AG09319 (cell line): Measurements from ENCODE around the gene DMKN.

ENCODE experiments used
- DNase-seq: peaks from one replicate; pipeline ENCODE4 v3.0.0-alpha.2; 2010; ENCODE audit warnings: low read depth; ENCODE audit errors: extremely low read depth
- TF ChIP-seq, protein P1 (sequence below): IDR thresholded peaks from 2 replicates; pipeline ENCODE4 v1.5.1; 2011; ENCODE audit warnings: low read depth, mild to moderate bottlenecking, inconsistent platforms, low read length, moderate library complexity

The DMKN gene

DNA sequence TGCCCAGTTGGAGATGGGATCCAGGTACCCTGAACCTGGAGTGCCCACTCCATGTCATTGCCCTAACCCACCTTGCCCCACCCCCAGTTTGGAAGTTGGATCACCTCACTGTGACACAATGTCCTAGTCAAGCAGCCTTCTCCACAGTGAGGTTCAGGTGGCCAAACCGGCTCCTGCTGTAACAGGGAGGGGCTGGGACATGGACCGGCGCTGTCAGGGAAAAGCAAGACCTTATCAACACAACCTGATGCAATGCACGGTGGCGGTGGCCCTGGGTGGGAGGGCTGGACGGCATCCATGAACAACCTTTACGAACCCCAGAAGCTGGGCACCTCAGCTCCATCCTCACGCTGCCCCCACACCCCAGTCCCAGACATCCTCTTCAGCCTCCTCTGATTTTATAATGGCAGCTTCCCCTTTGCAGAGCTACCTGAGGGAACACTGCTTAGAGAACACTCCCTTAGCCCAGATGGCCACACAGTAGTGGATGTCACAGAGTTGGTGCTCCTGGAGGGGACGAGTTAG lies 21.6 kb downstream of the DMKN start:
- DNase-seq, result no peak
- TF ChIP-seq, protein P1, sequence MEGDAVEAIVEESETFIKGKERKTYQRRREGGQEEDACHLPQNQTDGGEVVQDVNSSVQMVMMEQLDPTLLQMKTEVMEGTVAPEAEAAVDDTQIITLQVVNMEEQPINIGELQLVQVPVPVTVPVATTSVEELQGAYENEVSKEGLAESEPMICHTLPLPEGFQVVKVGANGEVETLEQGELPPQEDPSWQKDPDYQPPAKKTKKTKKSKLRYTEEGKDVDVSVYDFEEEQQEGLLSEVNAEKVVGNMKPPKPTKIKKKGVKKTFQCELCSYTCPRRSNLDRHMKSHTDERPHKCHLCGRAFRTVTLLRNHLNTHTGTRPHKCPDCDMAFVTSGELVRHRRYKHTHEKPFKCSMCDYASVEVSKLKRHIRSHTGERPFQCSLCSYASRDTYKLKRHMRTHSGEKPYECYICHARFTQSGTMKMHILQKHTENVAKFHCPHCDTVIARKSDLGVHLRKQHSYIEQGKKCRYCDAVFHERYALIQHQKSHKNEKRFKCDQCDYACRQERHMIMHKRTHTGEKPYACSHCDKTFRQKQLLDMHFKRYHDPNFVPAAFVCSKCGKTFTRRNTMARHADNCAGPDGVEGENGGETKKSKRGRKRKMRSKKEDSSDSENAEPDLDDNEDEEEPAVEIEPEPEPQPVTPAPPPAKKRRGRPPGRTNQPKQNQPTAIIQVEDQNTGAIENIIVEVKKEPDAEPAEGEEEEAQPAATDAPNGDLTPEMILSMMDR, result no peak

DNA sequence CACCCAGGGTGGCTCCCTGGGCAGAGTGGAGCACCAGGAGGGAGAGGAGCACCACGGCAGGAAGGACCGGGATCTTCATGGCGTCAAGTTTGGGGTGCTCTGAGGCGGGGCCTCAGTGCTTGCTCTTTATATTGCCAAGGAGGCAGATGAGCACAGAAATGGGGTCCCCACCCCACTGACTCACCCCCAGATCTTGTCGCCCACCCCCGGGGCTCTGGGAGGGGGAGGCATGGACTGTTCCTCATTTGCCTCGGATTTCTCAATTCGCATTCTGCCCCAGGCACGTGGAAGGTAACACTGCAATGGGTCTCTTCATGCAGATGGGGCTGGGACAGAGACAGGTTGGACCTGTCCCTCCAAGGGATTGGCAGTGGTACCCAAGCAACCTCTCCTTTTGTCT lies 23.1 kb downstream of the DMKN start, which contains the start of gene KRTDAP:
KRTDAP (minus strand) TSS at position 101 of the 400 bp plus-strand sequence; CDS start at position 79, 22 bp downstream.
- TF ChIP-seq, protein P1, result no peak
- DNase-seq, result no peak

DNA sequence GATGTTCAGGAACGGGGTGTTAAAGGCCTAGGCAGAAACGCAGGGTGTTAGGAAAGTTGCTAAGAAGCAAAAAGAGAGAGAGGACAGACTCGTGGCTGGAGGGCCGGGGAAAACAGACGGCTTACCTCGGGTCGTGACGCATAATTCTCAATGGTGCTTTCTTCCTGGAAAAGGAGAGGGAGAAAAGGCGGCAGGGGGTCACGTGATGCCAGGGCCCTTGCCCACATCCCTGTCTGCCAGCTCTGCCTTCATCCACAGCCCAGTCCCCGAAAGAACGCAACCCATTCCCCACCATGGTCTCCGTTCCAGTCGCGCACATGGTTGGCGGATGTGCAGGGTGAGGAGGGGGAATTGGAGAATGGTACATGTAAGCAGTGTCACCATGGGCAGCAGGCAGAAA lies 24.8 kb downstream of the DMKN start:
- DNase-seq, result no peak
- TF ChIP-seq, protein P1, result no peak

GRCh38 chr19:35487656-35488182 lies 25.7 kb downstream of the DMKN start:
- no peak for DNase-seq
- TF ChIP-seq, protein P1, result no peak

GRCh38 chr19:35486268-35486708 lies 27.2 kb downstream of the DMKN start:
- TF ChIP-seq, protein P1, result no peak
- DNase-seq, result no peak

- DNase-seq, result no peak
- TF ChIP-seq, protein P1, result no peak
Observed at GRCh38 chr19:35484252-35485036, 29.0 kb downstream of the DMKN start.

DNA sequence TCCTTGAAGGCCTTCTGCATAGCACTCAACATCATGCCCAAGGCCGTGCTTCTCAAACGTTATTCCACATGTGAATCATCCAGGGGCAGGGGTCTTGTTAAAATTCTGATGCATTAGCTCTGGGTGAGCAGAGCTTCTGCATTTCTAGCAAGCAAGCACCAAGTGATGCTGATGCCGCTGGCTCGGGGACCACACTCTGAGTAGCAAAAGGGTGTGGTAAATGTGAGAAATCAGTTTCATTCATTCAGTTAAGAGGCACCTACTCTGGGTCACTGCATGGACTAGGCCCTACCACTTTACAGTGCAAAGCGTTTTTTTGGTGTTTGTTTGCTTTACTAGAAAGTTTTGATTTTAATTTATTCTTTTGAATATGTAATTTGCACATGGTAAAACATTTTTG lies 30.4 kb downstream of the DMKN start:
- no peak for DNase-seq
- TF ChIP-seq, protein P1, result no peak
